ENCODE results near the gene EMX2.

DNA sequence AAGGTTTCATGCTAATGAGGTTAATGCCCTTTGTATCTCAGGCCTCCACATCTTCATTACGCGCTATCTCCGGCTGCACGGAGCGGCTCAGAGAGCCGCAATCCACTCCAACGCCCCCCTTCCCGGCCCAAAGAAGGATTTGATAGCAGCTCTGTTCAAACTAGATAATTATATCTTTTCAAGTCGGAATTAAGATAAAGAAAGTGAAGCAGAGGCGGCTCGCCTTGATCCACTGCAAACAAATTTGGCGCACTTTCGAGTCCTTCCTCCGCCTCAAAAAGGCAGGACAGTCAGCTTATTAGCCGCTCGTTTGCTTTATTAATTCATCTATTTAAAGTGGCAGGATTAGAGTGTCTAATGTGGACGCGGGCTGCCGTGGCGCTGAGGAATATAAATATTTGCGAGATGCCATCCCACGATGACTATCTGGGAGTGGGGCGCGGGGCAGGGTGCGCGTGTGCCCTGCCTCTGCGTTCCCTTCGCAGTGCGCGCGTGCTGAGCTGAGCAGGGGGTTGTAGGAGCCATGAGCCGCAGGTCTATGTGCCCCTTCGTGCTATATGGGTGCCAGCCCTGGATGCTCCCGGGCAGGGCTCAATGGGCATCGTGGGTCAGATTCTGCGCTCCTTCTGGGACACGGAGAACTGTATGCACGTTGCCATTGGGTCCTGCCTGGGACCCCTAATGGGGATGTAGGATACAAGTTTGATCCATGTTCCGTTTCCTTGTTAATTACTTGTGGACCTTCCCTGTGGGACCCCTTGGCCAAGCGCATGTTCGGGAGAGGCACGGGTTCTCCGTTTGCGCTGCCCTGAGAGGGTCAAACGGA, 9.0 kb downstream of the EMX2 start:
- TF ChIP-seq, protein P1, sequence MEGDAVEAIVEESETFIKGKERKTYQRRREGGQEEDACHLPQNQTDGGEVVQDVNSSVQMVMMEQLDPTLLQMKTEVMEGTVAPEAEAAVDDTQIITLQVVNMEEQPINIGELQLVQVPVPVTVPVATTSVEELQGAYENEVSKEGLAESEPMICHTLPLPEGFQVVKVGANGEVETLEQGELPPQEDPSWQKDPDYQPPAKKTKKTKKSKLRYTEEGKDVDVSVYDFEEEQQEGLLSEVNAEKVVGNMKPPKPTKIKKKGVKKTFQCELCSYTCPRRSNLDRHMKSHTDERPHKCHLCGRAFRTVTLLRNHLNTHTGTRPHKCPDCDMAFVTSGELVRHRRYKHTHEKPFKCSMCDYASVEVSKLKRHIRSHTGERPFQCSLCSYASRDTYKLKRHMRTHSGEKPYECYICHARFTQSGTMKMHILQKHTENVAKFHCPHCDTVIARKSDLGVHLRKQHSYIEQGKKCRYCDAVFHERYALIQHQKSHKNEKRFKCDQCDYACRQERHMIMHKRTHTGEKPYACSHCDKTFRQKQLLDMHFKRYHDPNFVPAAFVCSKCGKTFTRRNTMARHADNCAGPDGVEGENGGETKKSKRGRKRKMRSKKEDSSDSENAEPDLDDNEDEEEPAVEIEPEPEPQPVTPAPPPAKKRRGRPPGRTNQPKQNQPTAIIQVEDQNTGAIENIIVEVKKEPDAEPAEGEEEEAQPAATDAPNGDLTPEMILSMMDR (IDR thresholded peaks at IDR 0.05): no peak
- TF ChIP-seq EP300 (IDR thresholded peaks at IDR 0.05) (no peak), POLR2AphosphoS5 (IDR thresholded peaks at IDR 0.05) (no peak)

Measured in gastroesophageal sphincter (tissue), 3 donors.